Measurements from ENCODE around the gene MCTP1. TPM values are rescaled to one million over a fixed set of nuclear protein-coding genes. Genes with fewer than 3 reads are reported as not detected.

Gene MCTP1
- total RNA-seq, 1 donor: 5.8 TPM

DNA sequence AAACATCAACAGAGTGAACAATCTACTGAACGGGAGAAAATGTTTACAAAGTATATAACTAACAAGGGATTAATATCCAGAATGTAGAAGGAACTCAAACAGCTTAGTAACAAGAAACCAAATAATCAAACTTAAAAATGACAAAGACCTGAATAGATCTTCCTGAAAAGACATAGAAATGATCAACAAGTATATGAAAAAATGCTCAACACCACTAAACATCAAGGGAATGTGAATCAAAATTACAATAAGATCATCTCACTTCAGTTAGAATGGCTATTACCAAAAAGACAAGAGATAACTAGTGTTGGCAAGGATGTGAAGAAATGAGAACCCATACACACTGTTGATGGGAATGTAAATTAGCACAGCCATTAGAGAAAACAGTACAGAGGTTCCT is 218.8 kb downstream of the MCTP1 start:
- H3K27ac ChIP-seq (ENCODE audit: low read depth, low read length): no peak overlapping the region
- H4K20me1 ChIP-seq (ENCODE audit: insufficient read depth, low read length): no peaks in the 10 kb centered on the region
- no peak overlapping the region for H3K4me3 ChIP-seq (ENCODE audit: insufficient read depth, low read length)
- H2AFZ ChIP-seq (ENCODE audit: low read length): peak overlapping the region; percentile 1
- H3K4me2 ChIP-seq (ENCODE audit: insufficient read depth, low read length): no peak overlapping the region
- no peaks in the 10 kb centered on the region for H3K4me1 ChIP-seq (ENCODE audit: insufficient read depth, low read length)
- TF ChIP-seq, protein P1, sequence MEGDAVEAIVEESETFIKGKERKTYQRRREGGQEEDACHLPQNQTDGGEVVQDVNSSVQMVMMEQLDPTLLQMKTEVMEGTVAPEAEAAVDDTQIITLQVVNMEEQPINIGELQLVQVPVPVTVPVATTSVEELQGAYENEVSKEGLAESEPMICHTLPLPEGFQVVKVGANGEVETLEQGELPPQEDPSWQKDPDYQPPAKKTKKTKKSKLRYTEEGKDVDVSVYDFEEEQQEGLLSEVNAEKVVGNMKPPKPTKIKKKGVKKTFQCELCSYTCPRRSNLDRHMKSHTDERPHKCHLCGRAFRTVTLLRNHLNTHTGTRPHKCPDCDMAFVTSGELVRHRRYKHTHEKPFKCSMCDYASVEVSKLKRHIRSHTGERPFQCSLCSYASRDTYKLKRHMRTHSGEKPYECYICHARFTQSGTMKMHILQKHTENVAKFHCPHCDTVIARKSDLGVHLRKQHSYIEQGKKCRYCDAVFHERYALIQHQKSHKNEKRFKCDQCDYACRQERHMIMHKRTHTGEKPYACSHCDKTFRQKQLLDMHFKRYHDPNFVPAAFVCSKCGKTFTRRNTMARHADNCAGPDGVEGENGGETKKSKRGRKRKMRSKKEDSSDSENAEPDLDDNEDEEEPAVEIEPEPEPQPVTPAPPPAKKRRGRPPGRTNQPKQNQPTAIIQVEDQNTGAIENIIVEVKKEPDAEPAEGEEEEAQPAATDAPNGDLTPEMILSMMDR (IDR thresholded peaks at IDR 0.05; ENCODE audit: extremely low read depth, low read depth, low read length): no peak
- DNase-seq (ENCODE audit: insufficient read length, low spot score, missing footprints): no peak
- H3K27me3 ChIP-seq (ENCODE audit: insufficient read depth, low read length): no peaks in the 10 kb centered on the region
- no peaks in the 10 kb centered on the region for H3K36me3 ChIP-seq (ENCODE audit: insufficient read depth, low read length)
- H3K79me2 ChIP-seq (ENCODE audit: insufficient read depth, low read length): peaks cover 7% of the 10 kb centered on the region
- no peaks in the 10 kb centered on the region for H3K9me3 ChIP-seq (ENCODE audit: low read depth, low read length)

DNA sequence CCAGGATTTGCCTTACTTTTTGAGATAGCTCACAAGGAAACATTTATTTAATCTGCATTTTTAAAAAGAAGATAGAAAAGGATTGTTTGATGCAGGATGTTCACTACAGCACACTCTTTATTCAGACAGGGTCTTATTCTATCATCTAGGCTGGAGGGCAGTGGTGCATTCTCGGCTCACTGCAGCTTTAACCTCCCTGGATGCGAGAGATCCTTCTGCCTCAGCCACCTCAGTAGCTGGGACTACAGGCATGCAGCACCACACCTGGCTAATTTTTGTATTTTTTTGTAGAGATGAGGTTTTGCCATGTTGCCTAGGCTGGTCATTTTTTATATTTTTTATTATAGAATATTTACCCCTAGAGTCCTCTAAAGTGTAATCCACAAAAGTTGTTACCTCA is 221.4 kb downstream of the MCTP1 start:
- Histone ChIP-seq H2AFZ (ENCODE audit: low read length) (peak overlapping the region; percentile 31), H4K20me1 (ENCODE audit: insufficient read depth, low read length) (no peaks in the 10 kb centered on the region), H3K36me3 (ENCODE audit: insufficient read depth, low read length) (no peaks in the 10 kb centered on the region), H3K4me3 (ENCODE audit: insufficient read depth, low read length) (no peak overlapping the region), H3K4me2 (ENCODE audit: insufficient read depth, low read length) (no peak overlapping the region), H3K4me1 (ENCODE audit: insufficient read depth, low read length) (no peaks in the 10 kb centered on the region), H3K79me2 (ENCODE audit: insufficient read depth, low read length) (no peaks in the 10 kb centered on the region), H3K27ac (ENCODE audit: low read depth, low read length) (no peak overlapping the region), H3K9me3 (ENCODE audit: low read depth, low read length) (no peaks in the 10 kb centered on the region), H3K27me3 (ENCODE audit: insufficient read depth, low read length) (no peaks in the 10 kb centered on the region)
- TF ChIP-seq, protein P1 (IDR thresholded peaks at IDR 0.05; ENCODE audit: extremely low read depth, low read depth, low read length): no peak
- no peak for DNase-seq (ENCODE audit: insufficient read length, low spot score, missing footprints)

DNA sequence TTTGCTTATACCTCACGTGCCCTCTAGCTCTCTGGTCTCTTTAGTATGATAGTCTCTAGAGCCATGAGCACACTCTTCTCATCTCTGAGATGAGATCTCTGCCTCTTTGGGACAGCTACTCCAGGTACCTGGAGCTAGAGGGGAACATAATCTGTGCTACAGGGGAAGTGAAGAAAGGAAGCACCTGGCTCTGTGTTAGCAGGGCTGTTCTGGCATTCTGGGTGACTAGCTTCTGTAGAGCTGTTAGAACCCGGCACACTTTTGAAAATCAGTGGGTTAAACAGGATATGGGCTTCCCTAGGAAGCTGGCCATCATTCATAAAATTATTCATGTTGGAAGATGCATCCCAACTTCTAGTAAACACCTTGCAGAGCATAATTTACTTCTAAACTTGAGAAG is 224.8 kb downstream of the MCTP1 start:
- Histone ChIP-seq H3K9me3 (ENCODE audit: low read depth, low read length) (no peaks in the 10 kb centered on the region), H3K79me2 (ENCODE audit: insufficient read depth, low read length) (no peaks in the 10 kb centered on the region), H3K27ac (ENCODE audit: low read depth, low read length) (no peak overlapping the region), H2AFZ (ENCODE audit: low read length) (no peak overlapping the region), H3K27me3 (ENCODE audit: insufficient read depth, low read length) (no peaks in the 10 kb centered on the region), H4K20me1 (ENCODE audit: insufficient read depth, low read length) (no peaks in the 10 kb centered on the region), H3K4me1 (ENCODE audit: insufficient read depth, low read length) (no peaks in the 10 kb centered on the region), H3K4me3 (ENCODE audit: insufficient read depth, low read length) (no peak overlapping the region), H3K4me2 (ENCODE audit: insufficient read depth, low read length) (no peak overlapping the region), H3K36me3 (ENCODE audit: insufficient read depth, low read length) (no peaks in the 10 kb centered on the region)
- DNase-seq (ENCODE audit: insufficient read length, low spot score, missing footprints): no peak
- TF ChIP-seq, protein P1 (IDR thresholded peaks at IDR 0.05; ENCODE audit: extremely low read depth, low read depth, low read length): no peak

DNA sequence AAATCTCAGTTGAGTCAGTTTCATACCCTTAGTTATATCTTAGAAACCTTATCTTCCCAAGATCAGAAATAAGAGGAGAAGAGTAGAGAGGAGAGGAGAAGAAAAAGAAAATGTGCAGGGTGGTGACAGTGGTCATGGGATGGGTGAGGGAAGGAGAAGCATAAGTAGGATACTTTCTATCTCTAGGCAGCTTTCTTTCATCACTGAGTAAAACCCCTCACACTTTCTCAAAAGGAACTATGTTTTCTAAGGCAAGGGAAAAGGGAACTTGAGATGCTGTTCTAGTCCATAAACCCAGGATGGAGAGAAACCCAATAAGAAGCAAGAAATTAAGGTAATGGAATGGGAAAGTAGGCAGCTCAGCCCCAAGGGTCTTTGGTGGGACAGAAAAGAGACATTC is 225.3 kb downstream of the MCTP1 start:
- DNase-seq (ENCODE audit: insufficient read length, low spot score, missing footprints): no peak
- Histone ChIP-seq H3K4me3 (ENCODE audit: insufficient read depth, low read length) (no peak overlapping the region), H3K4me1 (ENCODE audit: insufficient read depth, low read length) (no peaks in the 10 kb centered on the region), H3K79me2 (ENCODE audit: insufficient read depth, low read length) (no peaks in the 10 kb centered on the region), H3K27me3 (ENCODE audit: insufficient read depth, low read length) (no peaks in the 10 kb centered on the region), H2AFZ (ENCODE audit: low read length) (no peak overlapping the region), H3K4me2 (ENCODE audit: insufficient read depth, low read length) (no peak overlapping the region), H3K36me3 (ENCODE audit: insufficient read depth, low read length) (no peaks in the 10 kb centered on the region), H3K27ac (ENCODE audit: low read depth, low read length) (no peak overlapping the region), H4K20me1 (ENCODE audit: insufficient read depth, low read length) (no peaks in the 10 kb centered on the region), H3K9me3 (ENCODE audit: low read depth, low read length) (no peaks in the 10 kb centered on the region)
- TF ChIP-seq, protein P1 (IDR thresholded peaks at IDR 0.05; ENCODE audit: extremely low read depth, low read depth, low read length): no peak

Data from osteoblast (primary cell).